SH-SY5Y (cell line): ENCODE data around the gene LRRC72.

Experiments
- GATA2 ChIP-seq: IDR thresholded peaks from 2 replicates; pipeline ENCODE4 v1.6.1; 2011; ENCODE audit warnings: mild to moderate bottlenecking, low read depth, low read length
- GATA3 ChIP-seq: IDR thresholded peaks from 2 replicates; pipeline ENCODE4 v1.6.1; 2011; ENCODE audit warnings: low read depth, mild to moderate bottlenecking, low read length, moderate library complexity

DNA sequence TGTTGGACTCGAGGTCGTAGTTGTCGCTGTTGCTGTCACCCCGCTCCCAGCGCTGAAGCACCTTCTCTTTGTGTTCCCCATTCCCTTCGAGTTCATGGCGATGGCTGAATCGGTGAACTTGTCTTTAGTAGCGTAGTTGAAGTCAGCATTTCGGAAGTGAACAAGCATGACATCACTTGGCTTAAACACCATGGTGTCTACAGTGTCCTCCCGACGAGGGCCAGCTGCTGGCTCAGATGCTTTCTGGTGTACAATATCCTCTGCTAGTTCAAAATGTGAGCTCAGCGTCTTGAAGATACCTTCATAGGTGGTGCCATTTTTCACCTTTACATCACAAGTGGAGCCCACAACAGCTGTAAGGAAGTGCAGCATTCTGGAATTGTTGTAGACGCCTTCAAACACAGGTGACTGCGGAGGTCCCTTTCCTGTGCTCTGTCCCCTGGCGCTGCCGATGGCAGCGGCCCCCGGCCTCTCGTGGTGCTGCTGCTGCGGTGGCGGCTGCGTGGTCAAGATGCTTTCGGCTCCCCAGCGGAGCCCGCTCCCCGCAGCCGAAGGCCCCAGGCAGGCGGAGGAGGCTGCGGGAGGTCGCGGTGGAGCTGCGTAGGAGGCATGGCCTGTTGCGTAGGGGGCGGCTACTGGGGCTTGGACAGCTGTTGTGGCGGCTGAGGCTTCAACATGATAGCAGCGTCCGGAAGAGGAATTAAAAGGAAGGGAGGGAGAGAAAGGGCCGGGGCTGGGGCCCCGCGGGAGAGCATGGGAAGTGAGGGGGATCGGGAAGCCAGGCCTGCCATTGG is 59.7 kb downstream of the LRRC72 start:
- TF ChIP-seq GATA3 (no peak), GATA2 (no peak)
